Endothelial cell of umbilical vein (primary cell): ENCODE results near the gene EMP3. TPM values are rescaled to one million over a fixed set of nuclear protein-coding genes. Genes with fewer than 3 reads are reported as not detected.

Experiments
- BruUV-seq: library from RNA; stranded (reverse); fragments of 400-500 nt; replicated peaks from 2 replicates; lab custom pipeline; 2021; lab: Mats Ljungman, UMichigan
- CTCF ChIA-PET: fragments of 300-600, 350-600 bp; sonication (Branson Sonifier 250); formaldehyde crosslinking; loops from one replicate; lab custom pipeline; 2021; ENCODE audit warnings: antibody characterized with exemption, inconsistent platforms; lab: Charles Lee
- POLR2A ChIA-PET: fragments of 300-600, 350-600 bp; sonication (Branson Sonifier 250); formaldehyde crosslinking; loops from one replicate; lab custom pipeline; 2021; ENCODE audit warnings: antibody characterized with exemption, inconsistent platforms; lab: Charles Lee
- DNase-seq: peaks from one replicate; pipeline ENCODE4 v3.0.0-alpha.2; 2011; ENCODE audit warnings: low read depth, low spot score
- FAIRE-seq: peaks from 2 replicates; lab custom pipeline; 2011; peaks lifted over from hg19 to GRCh38; lab: Jason Lieb, UNC
- H2AFZ ChIP-seq: 2 replicates; pipeline ENCODE4 v1.6.0; 2012; ENCODE audit warnings: low read depth, low read length, control low read depth, inconsistent platforms
- H3K27ac ChIP-seq: 2 replicates; pipeline ENCODE4 v1.5.1; 2011; ENCODE audit warnings: low read depth, mild to moderate bottlenecking, control low read depth, low read length, moderate library complexity; ENCODE audit not compliant: insufficient read depth
- H3K27me3 ChIP-seq, 2 experiments: 2 replicates each; pipeline versions ENCODE4 v1.6.0 to v1.6.1; 2011; ENCODE audit warnings: low read length in 2 of 2, mixed read lengths in 1 of 2; ENCODE audit not compliant: control insufficient read depth in 2 of 2, insufficient read depth in 2 of 2
- H3K36me3 ChIP-seq, 2 experiments: 2 replicates in 1 of 2; 3 replicates in 1 of 2; pipeline ENCODE4 v1.5.1; 2011; ENCODE audit warnings: low read length in 2 of 2, mild to moderate bottlenecking in 1 of 2, moderate library complexity in 1 of 2; ENCODE audit not compliant: control insufficient read depth in 2 of 2, insufficient read depth in 2 of 2; ENCODE audit errors: extremely low read depth in 1 of 2
- H3K4me1 ChIP-seq: 3 replicates; pipeline ENCODE4 v1.5.1; 2011; ENCODE audit warnings: mild to moderate bottlenecking, low read length; ENCODE audit not compliant: control insufficient read depth, insufficient read depth; ENCODE audit errors: extremely low read depth
- H3K4me2 ChIP-seq: 2 replicates; pipeline ENCODE4 v1.6.1; 2011; ENCODE audit warnings: low read length, control low read depth, mixed read lengths; ENCODE audit not compliant: insufficient read depth
- H3K4me3 ChIP-seq, 3 experiments: fragments of 200-600 bp in 1 of 3; sonication (generic), shearing (Covaris generic) in 1 of 3; replicated peaks in 1 of 3; 2 replicates each; pipeline ENCODE4 v1.5.1; 2011 to 2016; ENCODE audit warnings: control low read depth in 3 of 3, low read length in 3 of 3, mild to moderate bottlenecking in 2 of 3, inconsistent platforms in 1 of 3, low read depth in 1 of 3, moderate library complexity in 1 of 3; ENCODE audit not compliant: insufficient read depth in 1 of 3
- H3K79me2 ChIP-seq: 2 replicates; pipeline ENCODE4 v1.6.0; 2012; ENCODE audit warnings: low read length, inconsistent platforms; ENCODE audit not compliant: control insufficient read depth, insufficient read depth
- H3K9ac ChIP-seq: replicated peaks from 2 replicates; pipeline ENCODE3; 2011; ENCODE audit warnings: low read length, control low read depth; ENCODE audit not compliant: insufficient read depth; ENCODE audit errors: extremely low read depth
- H3K9me1 ChIP-seq: replicated peaks from 3 replicates; pipeline ENCODE4 v1.6.0; 2011; ENCODE audit warnings: mild to moderate bottlenecking, low read length; ENCODE audit not compliant: control insufficient read depth, insufficient read depth; ENCODE audit errors: extremely low read depth
- H3K9me3 ChIP-seq: replicated peaks from 2 replicates; pipeline ENCODE4 v1.5.1; 2012; ENCODE audit warnings: low read length, inconsistent platforms; ENCODE audit not compliant: control insufficient read depth, insufficient read depth
- H4K20me1 ChIP-seq: replicated peaks from 2 replicates; pipeline ENCODE3; 2011; ENCODE audit warnings: mild to moderate bottlenecking, low read length; ENCODE audit not compliant: control insufficient read depth, insufficient read depth; ENCODE audit errors: extremely low read depth
- EZH2 ChIP-seq: IDR thresholded peaks from 2 replicates; pipeline ENCODE4 v1.6.1; 2012; ENCODE audit warnings: borderline replicate concordance, low read depth, mild to moderate bottlenecking, moderate library complexity, low read length, inconsistent platforms; ENCODE audit not compliant: severe bottlenecking
- FOS ChIP-seq: IDR thresholded peaks from 2 replicates; pipeline ENCODE4 v1.6.1; 2011; ENCODE audit warnings: mild to moderate bottlenecking, low read length, moderate library complexity, borderline replicate concordance; ENCODE audit not compliant: insufficient read depth
- GATA2 ChIP-seq: IDR thresholded peaks from 2 replicates; pipeline ENCODE4 v1.7.0; 2011; ENCODE audit warnings: low read depth, mild to moderate bottlenecking, moderate library complexity, mixed read lengths, low read length; ENCODE audit not compliant: insufficient read length, insufficient read depth
- JUN ChIP-seq: IDR thresholded peaks from 2 replicates; pipeline ENCODE4 v1.6.1; 2011; ENCODE audit warnings: borderline replicate concordance, low read depth; ENCODE audit not compliant: insufficient read length, insufficient read depth
- MYC ChIP-seq: IDR thresholded peaks from one replicate; pipeline ENCODE4 v1.6.1; 2011; ENCODE audit warnings: mild to moderate bottlenecking, low read depth, low read length
- POLR2A ChIP-seq: IDR thresholded peaks from 2 replicates; pipeline ENCODE4 v1.6.1; 2012; ENCODE audit warnings: low read depth, mild to moderate bottlenecking, control low read depth, low read length
- POLR2AphosphoS5 ChIP-seq: IDR thresholded peaks from 2 replicates; pipeline ENCODE4 v1.6.1; 2012; ENCODE audit warnings: low read depth, mild to moderate bottlenecking, control low read depth, low read length, moderate library complexity; ENCODE audit not compliant: insufficient read depth
- dilution Hi-C: fragments of 300-500 bp; cut with MboI; formaldehyde crosslinking; loops from one replicate; pipeline ENCODE4 v1.15.0; 2019; ENCODE audit warnings: low sequenced_read_pairs; ENCODE audit not compliant: extremely low pct_ligation_motif_present
- intact Hi-C: fragments of 100-400 bp; cut with micrococcal nuclease; formaldehyde crosslinking; loops from one replicate; pipeline ENCODE4 v1.10.0; 2022
- polyA plus RNA-seq, 4 experiments: library from polyadenylated mRNA; depleted of rRNA in 3 of 4; stranded (reverse) in 3 of 4; unstranded in 1 of 4; fragments of >200 nt; gene quantifications; 2 replicates each; pipeline versions ENCODE4 v1.2.1 to v1.2.3, GENCODE V29; 2011 to 2012; ENCODE audit warnings: missing spikeins in 1 of 4
- total RNA-seq: library from RNA; stranded (reverse); gene quantifications from 2 replicates; pipeline ENCODE4 v1.2.3, GENCODE V29; 2021
- TF ChIP-seq, protein P1 (sequence below), 2 donors: IDR thresholded peaks; 1 replicate in 1 of 2; 2 replicates in 1 of 2; pipeline ENCODE4 v1.5.1; 2011; ENCODE audit warnings: low read length in 2 of 2, mild to moderate bottlenecking in 2 of 2, moderate library complexity in 2 of 2, control low read depth in 1 of 2, inconsistent platforms in 1 of 2, low read depth in 1 of 2; ENCODE audit not compliant: insufficient read depth in 1 of 2; ENCODE audit errors: extremely low read depth in 1 of 2
- TF ChIP-seq, protein P2 (sequence below): IDR thresholded peaks from 2 replicates; pipeline ENCODE4 v1.6.1; 2011; ENCODE audit not compliant: insufficient read depth, insufficient read length

The EMP3 gene
- total and polyA plus RNA-seq, 2 donors (not counting 3 experiments of a cell fraction or from before 2014, with no cell fraction given) = 127 to 406 TPM

DNA sequence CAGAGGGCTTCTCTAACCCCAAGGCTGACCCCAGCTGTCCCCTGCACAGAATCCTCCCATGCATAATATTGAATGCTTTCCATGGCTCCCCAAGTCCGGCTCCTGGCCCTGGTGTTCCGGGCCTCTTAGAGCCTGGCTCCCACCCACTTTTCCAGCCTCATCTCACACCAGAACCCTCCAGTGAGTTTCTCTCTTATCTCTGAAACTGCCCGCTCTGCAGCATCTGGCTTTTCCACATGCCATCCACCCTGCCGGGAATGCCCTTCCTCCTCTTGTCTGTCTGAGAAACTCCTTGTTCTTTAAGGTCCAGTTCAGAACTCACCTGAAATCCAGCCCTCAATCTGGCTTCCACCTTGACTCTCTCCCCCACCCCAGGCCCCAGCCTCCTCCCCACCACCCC is 45.6 kb downstream of the EMP3 start:
- H3K4me2 ChIP-seq = no peak overlapping the region
- no peaks in the 10 kb centered on the region for H3K9me1 ChIP-seq
- intact Hi-C loops (no loop called here), dilution Hi-C loops (no loop called here)
- H3K9me3 ChIP-seq = no peaks in the 10 kb centered on the region
- no TSS peak for BruUV-seq
- FAIRE-seq (no peak), DNase-seq (no peak)
- H3K4me3 ChIP-seq = no peak overlapping the region
- no peaks in the 10 kb centered on the region for H3K4me1 ChIP-seq
- no peak overlapping the region for H3K9ac ChIP-seq
- no peaks in the 10 kb centered on the region for H3K79me2 ChIP-seq
- H3K36me3 ChIP-seq = no peaks in the 10 kb centered on the region
- POLR2A ChIA-PET = no interaction called here
- no peaks in the 10 kb centered on the region for H3K27me3 ChIP-seq
- CTCF ChIA-PET = interaction anchor here (1.2 to 1.4 kb wide), 2 partner anchors 20 kb away, joined by 3 to 4 read pairs; partner anchors contain the start of gene KDELR1
- no peak for TF ChIP-seq EZH2
- TF ChIP-seq POLR2AphosphoS5 = no peak
- no peak for TF ChIP-seq FOS
- no peak for TF ChIP-seq MYC
- TF ChIP-seq, protein P1, sequence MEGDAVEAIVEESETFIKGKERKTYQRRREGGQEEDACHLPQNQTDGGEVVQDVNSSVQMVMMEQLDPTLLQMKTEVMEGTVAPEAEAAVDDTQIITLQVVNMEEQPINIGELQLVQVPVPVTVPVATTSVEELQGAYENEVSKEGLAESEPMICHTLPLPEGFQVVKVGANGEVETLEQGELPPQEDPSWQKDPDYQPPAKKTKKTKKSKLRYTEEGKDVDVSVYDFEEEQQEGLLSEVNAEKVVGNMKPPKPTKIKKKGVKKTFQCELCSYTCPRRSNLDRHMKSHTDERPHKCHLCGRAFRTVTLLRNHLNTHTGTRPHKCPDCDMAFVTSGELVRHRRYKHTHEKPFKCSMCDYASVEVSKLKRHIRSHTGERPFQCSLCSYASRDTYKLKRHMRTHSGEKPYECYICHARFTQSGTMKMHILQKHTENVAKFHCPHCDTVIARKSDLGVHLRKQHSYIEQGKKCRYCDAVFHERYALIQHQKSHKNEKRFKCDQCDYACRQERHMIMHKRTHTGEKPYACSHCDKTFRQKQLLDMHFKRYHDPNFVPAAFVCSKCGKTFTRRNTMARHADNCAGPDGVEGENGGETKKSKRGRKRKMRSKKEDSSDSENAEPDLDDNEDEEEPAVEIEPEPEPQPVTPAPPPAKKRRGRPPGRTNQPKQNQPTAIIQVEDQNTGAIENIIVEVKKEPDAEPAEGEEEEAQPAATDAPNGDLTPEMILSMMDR (IDR thresholded peaks at IDR 0.05; ENCODE audit: extremely low read depth in 1 of 2, insufficient read depth in 1 of 2, low read depth in 1 of 2, low read length in 2 of 2) = no peak
- no peak for TF ChIP-seq JUN
- no peak for TF ChIP-seq POLR2A
- TF ChIP-seq, protein P2, sequence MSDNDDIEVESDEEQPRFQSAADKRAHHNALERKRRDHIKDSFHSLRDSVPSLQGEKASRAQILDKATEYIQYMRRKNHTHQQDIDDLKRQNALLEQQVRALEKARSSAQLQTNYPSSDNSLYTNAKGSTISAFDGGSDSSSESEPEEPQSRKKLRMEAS = no peak
- TF ChIP-seq GATA2 = no peak
- no peaks in the 10 kb centered on the region for H4K20me1 ChIP-seq
- H2AFZ ChIP-seq = no peak overlapping the region
- H3K27ac ChIP-seq = no peak overlapping the region
